DOHH2 (cell line): ENCODE results near the gene FBP1.

Source experiments
- H3F3A ChIP-seq: fragments of 200-600 bp; sonication (generic), shearing (Covaris generic); 2 replicates; pipeline ENCODE4 v1.6.0; 2016; ENCODE audit warnings: antibody characterized with exemption, mild to moderate bottlenecking; ENCODE audit not compliant: control insufficient read depth, insufficient read depth
- H3K27ac ChIP-seq: fragments of 200-600 bp; sonication (generic); 2 replicates; pipeline ENCODE4 v1.5.1; 2014; ENCODE audit warnings: low read depth, mild to moderate bottlenecking, low read length, moderate library complexity
- H3K27me3 ChIP-seq: fragments of 200-600 bp; sonication (generic); 2 replicates; pipeline ENCODE4 v1.6.1; 2014; ENCODE audit warnings: mild to moderate bottlenecking, low read length, mixed read lengths; ENCODE audit not compliant: control insufficient read depth
- H3K36me3 ChIP-seq: fragments of 200-600 bp; sonication (generic); 2 replicates; pipeline ENCODE4 v1.6.1; 2014; ENCODE audit warnings: mild to moderate bottlenecking, low read length, moderate library complexity, mixed read lengths; ENCODE audit not compliant: control insufficient read depth
- H3K4me1 ChIP-seq: fragments of 200-600 bp; sonication (generic); 2 replicates; pipeline ENCODE4 v1.6.1; 2014; ENCODE audit warnings: mild to moderate bottlenecking, low read length, mixed read lengths; ENCODE audit not compliant: control insufficient read depth
- H3K4me2 ChIP-seq: fragments of 200-600 bp; sonication (generic); 2 replicates; pipeline ENCODE4 v1.6.0; 2014; ENCODE audit warnings: mild to moderate bottlenecking, low read length, moderate library complexity
- H3K4me3 ChIP-seq: fragments of 200-600 bp; sonication (generic); 2 replicates; pipeline ENCODE4 v1.5.1; 2014; ENCODE audit warnings: mild to moderate bottlenecking, low read length, mixed read lengths
- H3K79me2 ChIP-seq: fragments of 200-600 bp; sonication (generic); 2 replicates; pipeline ENCODE4 v1.6.1; 2014; ENCODE audit warnings: mild to moderate bottlenecking, low read length, mixed read lengths; ENCODE audit not compliant: control insufficient read depth
- H3K9me2 ChIP-seq: fragments of 200-600 bp; sonication (generic); replicated peaks from 2 replicates; pipeline ENCODE4 v1.6.1; 2014; ENCODE audit warnings: mild to moderate bottlenecking, low read length, mixed read lengths; ENCODE audit not compliant: control insufficient read depth
- H3K9me3 ChIP-seq: fragments of 200-600 bp; sonication (generic); 2 replicates; pipeline ENCODE4 v1.6.1; 2014; ENCODE audit warnings: antibody characterized with exemption, low read length, mixed read lengths; ENCODE audit not compliant: control insufficient read depth, insufficient read depth
- H4K20me1 ChIP-seq: fragments of 200-600 bp; sonication (generic); 2 replicates; pipeline ENCODE4 v1.6.0; 2014; ENCODE audit warnings: low read depth, mild to moderate bottlenecking, antibody characterized with exemption, low read length, moderate library complexity; ENCODE audit not compliant: control insufficient read depth, insufficient read depth
- CTCF ChIP-seq: fragments of 200-600 bp; sonication (generic); IDR thresholded peaks from one replicate; pipeline ENCODE4 v1.5.1; 2014; ENCODE audit warnings: antibody characterized with exemption, mild to moderate bottlenecking, low read depth, low read length; ENCODE audit not compliant: poor library complexity, severe bottlenecking
- EZH2phosphoT487 ChIP-seq: fragments of 200-600 bp; sonication (generic); IDR thresholded peaks from 2 replicates; pipeline ENCODE4 v1.6.1; 2017; ENCODE audit warnings: borderline replicate concordance, mild to moderate bottlenecking, antibody characterized with exemption, low read length, moderate library complexity, mixed read lengths

The FBP1 gene

GRCh38 chr9:94576131-94576530 is 63.2 kb downstream of the FBP1 start:
- no peak overlapping the region for H3K4me3 ChIP-seq
- H4K20me1 ChIP-seq = no peaks in the 10 kb centered on the region
- H3K36me3 ChIP-seq = no peaks in the 10 kb centered on the region
- TF ChIP-seq EZH2phosphoT487 (no peak), CTCF (no peak)
- H3K27me3 ChIP-seq = peaks cover 8% of the 10 kb centered on the region
- no peaks in the 10 kb centered on the region for H3K79me2 ChIP-seq
- H3K9me3 ChIP-seq = no peaks in the 10 kb centered on the region
- no peaks in the 10 kb centered on the region for H3K9me2 ChIP-seq
- no peak overlapping the region for H3K4me2 ChIP-seq
- peaks cover 10% of the 10 kb centered on the region for H3K4me1 ChIP-seq
- no peak overlapping the region for H3K27ac ChIP-seq
- H3F3A ChIP-seq = no peaks in the 10 kb centered on the region

- Histone ChIP-seq H3K27ac (no peak overlapping the region), H3K9me2 (no peaks in the 10 kb centered on the region), H4K20me1 (no peaks in the 10 kb centered on the region), H3K4me3 (no peak overlapping the region), H3K36me3 (no peaks in the 10 kb centered on the region), H3K27me3 (peaks cover 7% of the 10 kb centered on the region), H3F3A (no peaks in the 10 kb centered on the region), H3K4me2 (no peak overlapping the region), H3K79me2 (no peaks in the 10 kb centered on the region), H3K4me1 (no peaks in the 10 kb centered on the region), H3K9me3 (no peaks in the 10 kb centered on the region)
- TF ChIP-seq EZH2phosphoT487 = no peak
- no peak for TF ChIP-seq CTCF
These were observed 70.2 kb downstream of the FBP1 start for GRCh38 chr9:94568972-94569712.

- Histone ChIP-seq H3K4me2 (no peak overlapping the region), H3K4me3 (no peak overlapping the region), H3K27me3 (peaks cover 7% of the 10 kb centered on the region), H3K79me2 (no peaks in the 10 kb centered on the region), H3K27ac (no peak overlapping the region), H3K9me2 (no peaks in the 10 kb centered on the region), H4K20me1 (no peaks in the 10 kb centered on the region), H3K36me3 (no peaks in the 10 kb centered on the region), H3K9me3 (no peaks in the 10 kb centered on the region), H3K4me1 (no peaks in the 10 kb centered on the region), H3F3A (no peaks in the 10 kb centered on the region)
- no peak for TF ChIP-seq CTCF
- TF ChIP-seq EZH2phosphoT487 = no peak
These were observed 70.9 kb downstream of the FBP1 start for GRCh38 chr9:94568250-94568889.
